Gastroesophageal sphincter (tissue), 3 donors: ENCODE data around the gene HEMGN.

Source experiments
- EP300 ChIP-seq: sonication (generic); formaldehyde crosslinking; IDR thresholded peaks from one replicate; pipeline ENCODE4 v1.6.1; 2017; ENCODE audit warnings: antibody characterized with exemption, mild to moderate bottlenecking
- POLR2A ChIP-seq, 2 donors: fragments of 450-650 bp; IDR thresholded peaks; one replicate each; pipeline ENCODE4 v1.6.1; 2017; ENCODE audit warnings: antibody characterized with exemption in 2 of 2, mild to moderate bottlenecking in 2 of 2, moderate library complexity in 1 of 2
- POLR2AphosphoS5 ChIP-seq: sonication (generic); formaldehyde crosslinking; IDR thresholded peaks from one replicate; pipeline ENCODE4 v1.6.1; 2017; ENCODE audit warnings: antibody characterized with exemption
- TF ChIP-seq, protein P1 (sequence below), 4 experiments: fragments of 200-600 bp in 2 of 4; fragments of 450-650 bp in 2 of 4; sonication (generic) in 1 of 4; IDR thresholded peaks; one replicate each; pipeline ENCODE4 v1.5.1; 2017 to 2019; ENCODE audit warnings: antibody characterized with exemption in 4 of 4, mild to moderate bottlenecking in 2 of 4, moderate library complexity in 2 of 4

DNA sequence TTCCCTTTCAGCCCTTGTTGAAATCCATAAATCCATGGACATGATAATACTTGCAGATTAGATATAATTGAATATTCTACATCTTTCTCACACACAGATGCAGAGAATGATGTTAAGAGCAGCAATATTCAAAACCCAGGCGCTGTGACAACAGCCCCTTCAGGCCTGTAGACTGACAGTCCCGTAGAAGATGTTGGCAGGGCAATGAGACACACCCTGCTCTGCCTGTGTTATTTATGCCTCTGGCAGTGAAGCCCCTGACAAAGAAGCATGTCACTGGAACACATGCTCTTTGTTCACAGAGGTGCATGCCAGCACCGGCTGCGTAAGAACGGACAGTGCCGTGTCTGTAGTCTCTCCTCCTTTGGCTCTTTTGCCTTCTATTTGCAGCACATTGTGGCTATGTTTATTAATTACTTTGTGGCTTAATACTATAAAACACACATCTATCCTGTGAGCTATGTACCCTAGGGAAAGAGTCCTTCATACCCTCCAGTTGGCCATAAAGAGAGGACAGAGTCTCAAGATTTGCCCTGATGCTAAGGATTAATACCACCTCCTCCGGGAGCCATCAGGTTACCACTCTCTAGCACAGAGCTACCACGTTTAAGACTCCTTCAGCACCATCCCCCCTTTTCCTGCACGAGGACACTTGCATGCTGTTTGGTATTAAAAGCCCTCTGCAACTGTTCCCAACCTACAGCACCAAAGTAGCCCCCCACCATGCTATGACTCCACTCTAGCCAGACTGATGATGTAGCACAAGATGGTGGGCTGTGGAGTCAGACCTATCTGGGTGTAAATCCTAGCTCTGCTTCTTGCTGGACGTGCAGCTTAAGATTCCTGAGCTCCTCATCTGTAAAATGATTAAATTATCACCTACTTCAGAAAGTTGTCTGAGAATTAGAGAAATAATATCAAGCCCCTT lies 43.2 kb upstream of the HEMGN start:
- TF ChIP-seq, protein P1, sequence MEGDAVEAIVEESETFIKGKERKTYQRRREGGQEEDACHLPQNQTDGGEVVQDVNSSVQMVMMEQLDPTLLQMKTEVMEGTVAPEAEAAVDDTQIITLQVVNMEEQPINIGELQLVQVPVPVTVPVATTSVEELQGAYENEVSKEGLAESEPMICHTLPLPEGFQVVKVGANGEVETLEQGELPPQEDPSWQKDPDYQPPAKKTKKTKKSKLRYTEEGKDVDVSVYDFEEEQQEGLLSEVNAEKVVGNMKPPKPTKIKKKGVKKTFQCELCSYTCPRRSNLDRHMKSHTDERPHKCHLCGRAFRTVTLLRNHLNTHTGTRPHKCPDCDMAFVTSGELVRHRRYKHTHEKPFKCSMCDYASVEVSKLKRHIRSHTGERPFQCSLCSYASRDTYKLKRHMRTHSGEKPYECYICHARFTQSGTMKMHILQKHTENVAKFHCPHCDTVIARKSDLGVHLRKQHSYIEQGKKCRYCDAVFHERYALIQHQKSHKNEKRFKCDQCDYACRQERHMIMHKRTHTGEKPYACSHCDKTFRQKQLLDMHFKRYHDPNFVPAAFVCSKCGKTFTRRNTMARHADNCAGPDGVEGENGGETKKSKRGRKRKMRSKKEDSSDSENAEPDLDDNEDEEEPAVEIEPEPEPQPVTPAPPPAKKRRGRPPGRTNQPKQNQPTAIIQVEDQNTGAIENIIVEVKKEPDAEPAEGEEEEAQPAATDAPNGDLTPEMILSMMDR (IDR thresholded peaks at IDR 0.05), result no peak
- no peak for TF ChIP-seq POLR2A (IDR thresholded peaks at IDR 0.05)
- TF ChIP-seq POLR2AphosphoS5, result no peak
- no peak for TF ChIP-seq EP300
